GM13976 (cell line): ENCODE data around the gene FAM72D.
"Not testable (repeated sequence)": the region's sequence is repeated elsewhere in the genome, so short reads cannot be mapped to it uniquely, and the experiment has no call there.

Experiments used
- DNase-seq: peaks from one replicate; pipeline ENCODE4 v3.0.0; 2012; ENCODE audit warnings: low spot score
- in situ Hi-C: fragments of 300-500 bp; cut with MboI; formaldehyde crosslinking; loops from one replicate; pipeline ENCODE4 v1.12.0; 2022; ENCODE audit warnings: low sequenced_read_pairs, mixed read lengths, inconsistent platforms; ENCODE audit not compliant: unreplicated experiment

FAM72D gene

DNA sequence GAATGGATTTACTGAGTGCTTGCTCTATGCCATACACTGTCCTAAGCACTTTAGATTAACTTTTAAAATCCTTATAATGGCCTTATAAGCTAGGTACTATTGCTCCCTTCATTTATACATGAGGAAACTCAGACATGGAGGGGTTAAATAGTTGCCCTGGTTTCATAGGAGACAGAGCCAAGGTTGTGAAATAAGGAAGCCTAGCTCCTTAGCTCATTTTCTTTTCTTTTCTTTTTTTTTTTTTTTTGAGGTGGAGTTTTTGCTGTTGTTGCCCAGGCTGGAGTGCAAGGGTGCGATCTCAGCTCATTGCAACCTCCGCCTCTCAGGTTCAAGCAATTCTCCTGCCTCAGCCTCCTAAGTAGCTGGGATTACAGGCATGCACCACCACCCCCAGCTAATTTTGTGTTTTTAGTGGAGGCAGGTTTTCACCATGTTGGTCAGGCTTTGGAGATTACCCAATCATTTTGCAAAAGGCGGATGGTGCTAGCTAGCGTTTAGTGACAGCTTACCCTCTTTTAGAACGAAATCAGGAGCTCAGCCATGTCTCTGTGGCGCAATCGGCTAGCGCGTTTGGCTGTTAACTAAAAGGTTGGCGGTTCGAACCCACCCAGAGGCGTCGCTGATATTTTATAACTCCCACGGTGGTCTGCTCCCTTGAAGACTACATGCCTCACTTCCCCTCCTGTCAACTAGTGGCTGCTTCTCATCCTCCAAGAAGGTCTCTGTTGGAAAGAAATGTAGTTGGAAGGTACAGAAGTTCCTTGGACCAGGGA, 33.1 kb downstream of the FAM72D start:
- in situ Hi-C loops, DNase-seq: not testable (repeated sequence)

DNA sequence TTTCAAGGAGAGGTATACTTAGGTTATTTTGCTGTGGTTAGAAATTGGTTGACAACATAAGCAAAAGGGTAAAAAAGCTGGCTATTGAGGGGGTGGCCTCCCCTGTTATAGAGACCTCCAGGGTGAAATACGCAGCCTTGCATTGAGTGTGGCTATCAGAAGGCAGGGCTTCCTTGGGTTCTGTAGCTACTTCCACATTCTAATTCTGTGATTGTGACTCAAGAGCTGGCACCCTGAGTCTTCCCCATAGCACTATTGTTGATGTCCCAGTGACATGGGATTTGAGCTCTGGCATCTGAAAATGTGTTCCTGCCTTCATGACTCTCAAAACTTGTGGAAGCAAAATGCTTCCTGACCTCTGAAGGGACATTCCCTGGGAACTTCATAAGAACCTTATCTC, 38.7 kb downstream of the FAM72D start:
- DNase-seq, in situ Hi-C loops: not testable (repeated sequence)

DNA sequence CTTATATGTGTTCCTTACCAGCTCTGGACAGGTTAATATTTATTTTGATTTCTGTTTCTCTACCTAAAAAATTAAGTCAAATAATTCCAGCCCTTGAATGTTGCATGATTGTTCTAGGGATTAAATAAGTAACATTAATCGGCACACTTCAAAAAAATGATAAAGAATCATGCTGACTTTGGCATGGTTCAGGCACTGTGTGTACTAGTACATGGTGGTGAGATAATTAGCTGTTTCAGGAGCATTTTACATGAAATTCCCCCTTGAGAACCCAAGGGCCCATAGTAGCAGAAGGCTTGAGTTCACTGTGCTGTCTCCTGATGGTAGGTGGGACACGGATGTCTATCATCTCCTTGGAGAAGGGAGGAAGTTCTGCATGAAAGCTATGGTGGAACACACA, 44.8 kb downstream of the FAM72D start:
- DNase-seq, in situ Hi-C loops: not testable (repeated sequence)

DNA sequence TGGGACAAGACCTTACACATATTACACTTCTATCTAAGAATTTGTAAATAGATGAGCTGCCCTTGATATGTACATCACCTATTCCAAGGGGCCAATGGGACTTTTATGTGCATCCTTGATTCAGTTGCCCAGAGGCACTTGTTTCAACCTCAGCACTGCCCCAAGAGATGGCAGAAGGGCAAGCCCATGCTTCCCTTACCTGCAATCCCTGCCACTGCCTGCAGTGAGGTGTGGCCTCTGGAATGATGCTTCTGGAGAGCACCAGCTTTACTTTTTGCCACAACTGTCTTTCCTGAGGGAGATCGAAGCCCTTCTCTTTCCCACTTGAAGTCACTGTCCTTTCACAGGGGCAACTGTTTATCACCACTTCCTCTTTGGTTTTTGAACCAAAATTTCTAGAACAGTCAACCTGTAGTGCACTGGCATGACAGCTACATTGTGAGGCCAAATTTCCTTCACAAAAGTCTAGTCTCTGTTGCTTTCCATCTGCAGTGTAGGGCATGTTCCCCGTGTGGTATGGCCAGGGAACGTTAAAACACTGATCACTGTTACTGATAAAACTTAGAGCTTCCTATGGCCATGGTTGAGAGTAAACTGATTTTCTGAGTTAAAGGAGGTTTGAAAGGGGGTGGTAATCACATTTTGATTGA, 48.6 kb downstream of the FAM72D start:
- not testable (repeated sequence) for DNase-seq

DNA sequence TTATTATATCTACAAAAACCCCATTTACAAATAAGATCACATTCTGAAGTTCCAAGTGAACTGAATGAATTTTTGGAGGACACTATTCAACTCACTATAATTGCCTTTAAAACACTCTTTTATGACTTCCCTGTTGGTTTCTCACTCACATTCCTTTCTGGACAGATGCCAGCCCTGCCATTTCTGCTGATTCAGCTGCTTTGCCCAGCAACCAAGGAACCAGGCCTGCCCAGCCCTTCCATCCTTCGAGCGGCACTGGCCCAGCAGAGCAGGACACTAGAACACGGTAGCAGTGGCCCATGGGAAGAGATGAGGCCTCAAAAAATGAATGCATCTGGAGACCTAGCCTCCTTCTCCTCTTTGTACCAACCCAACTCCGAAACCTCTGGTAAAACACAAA, 50.5 kb downstream of the FAM72D start:
- in situ Hi-C loops, DNase-seq: not testable (repeated sequence)

More for the DNA sequence above, 48.6 kb downstream of the FAM72D start:
- in situ Hi-C loops, result not testable (repeated sequence)

DNA sequence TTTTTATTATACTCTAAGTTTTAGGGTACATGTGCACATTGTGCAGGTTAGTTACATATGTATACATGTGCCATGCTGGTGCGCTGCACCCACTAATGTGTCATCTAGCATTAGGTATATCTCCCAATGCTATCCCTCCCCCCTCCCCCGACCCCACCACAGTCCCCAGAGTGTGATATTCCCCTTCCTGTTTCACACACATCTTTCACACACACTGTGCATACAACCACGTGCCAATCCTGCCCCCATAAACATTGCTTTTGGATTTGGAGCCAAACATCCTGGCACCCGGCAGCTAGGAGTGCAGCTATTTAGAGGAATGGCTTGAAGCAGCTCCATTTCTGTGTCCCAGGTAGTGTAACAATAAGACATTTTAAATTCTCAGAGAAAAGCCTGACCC, 51.4 kb downstream of the FAM72D start:
- in situ Hi-C loops, DNase-seq: not testable (repeated sequence)

DNA sequence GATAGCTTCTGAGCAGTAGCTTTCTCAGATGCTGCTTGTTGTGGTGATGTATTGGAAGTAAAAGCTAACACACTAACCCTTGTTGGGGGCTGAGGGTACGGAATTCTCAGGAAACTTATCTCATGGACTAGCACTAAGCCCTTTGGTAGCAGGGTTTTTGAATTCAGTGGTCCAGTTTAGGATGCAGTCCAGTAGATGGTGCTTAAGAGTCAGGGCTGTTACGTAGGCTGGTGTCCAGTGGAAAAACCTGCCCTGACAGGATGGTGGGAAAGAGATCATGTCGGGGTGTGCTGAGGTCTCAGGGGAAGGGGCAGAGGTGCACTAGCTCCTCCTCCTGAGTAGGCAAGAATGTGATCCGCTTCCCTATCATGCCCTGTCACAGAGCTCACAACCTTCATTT, 59.6 kb downstream of the FAM72D start:
- in situ Hi-C loops, DNase-seq: not testable (repeated sequence)

DNA sequence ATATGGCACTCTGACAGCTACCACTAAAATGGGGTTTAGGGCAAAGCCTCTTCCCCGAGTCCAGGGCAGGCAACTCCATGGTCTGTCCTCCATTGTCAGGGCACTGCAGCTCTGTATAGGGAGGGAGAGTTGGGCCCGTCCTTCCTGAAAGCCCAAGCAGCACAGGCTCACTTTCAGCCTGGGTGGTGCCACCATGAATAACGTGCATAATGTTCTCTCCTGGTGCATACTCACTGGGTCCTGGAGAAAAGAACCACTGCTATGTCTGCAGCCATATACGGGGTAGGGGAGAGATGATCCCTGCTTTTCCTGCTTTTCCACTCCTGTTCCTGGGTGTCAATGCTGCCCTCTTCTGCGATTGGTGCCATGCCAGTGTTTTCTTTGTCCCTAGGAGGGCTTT, 60.1 kb downstream of the FAM72D start:
- DNase-seq, in situ Hi-C loops: not testable (repeated sequence)

DNA sequence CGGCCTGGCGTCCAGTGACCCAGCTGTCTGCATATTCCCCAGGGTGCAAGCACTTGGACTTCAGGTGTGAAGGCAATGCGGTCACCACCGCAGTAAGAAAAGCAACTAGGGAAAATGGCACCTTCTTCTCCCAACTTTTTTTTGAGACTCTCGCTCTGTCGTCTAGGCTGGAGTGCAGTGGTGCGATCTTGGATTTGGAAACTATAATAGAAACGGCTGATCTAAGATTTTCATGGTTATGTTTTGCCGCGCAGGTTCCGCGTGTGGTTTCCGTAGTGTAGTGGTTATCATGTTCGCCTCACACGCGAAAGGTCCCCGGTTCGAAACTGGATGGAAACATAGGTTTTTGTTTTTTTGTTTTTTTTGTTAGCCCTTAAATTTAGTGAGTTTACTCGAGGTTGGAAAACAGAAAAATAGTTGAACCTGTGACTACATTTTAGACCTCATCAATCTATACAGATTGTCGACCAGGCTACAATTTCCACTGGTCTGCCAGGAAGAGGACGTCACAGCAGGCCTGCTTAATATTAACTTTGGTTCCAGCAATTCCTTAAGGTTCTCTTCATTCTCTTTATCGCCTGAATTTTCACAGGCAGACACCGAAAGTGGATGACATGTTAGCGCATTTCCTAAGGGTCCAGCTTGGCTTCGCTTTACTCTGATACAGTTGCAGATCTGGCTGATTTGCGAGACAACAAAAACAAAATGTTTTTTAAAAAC, 61.3 kb downstream of the FAM72D start:
- DNase-seq, in situ Hi-C loops: not testable (repeated sequence)

DNA sequence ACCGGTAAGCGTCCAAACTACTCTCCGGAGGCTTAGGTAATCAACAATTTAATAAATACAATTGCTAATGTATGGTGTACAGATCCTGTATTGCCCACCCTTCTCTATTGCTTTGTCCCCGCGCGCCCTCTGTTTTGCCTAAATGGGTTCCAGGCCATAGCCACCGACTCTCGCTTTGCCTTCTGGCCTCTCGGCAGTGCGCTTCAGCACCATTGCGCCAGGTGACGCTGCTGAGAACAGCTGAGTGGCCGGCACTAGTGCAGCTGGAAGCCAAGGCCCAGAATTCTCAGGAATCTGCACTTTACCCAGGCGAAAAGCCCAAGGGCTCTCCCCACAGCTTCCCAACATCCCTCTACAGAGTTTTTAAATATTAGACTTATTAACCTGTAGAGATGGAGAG, 61.9 kb downstream of the FAM72D start:
- DNase-seq, in situ Hi-C loops: not testable (repeated sequence)

DNA sequence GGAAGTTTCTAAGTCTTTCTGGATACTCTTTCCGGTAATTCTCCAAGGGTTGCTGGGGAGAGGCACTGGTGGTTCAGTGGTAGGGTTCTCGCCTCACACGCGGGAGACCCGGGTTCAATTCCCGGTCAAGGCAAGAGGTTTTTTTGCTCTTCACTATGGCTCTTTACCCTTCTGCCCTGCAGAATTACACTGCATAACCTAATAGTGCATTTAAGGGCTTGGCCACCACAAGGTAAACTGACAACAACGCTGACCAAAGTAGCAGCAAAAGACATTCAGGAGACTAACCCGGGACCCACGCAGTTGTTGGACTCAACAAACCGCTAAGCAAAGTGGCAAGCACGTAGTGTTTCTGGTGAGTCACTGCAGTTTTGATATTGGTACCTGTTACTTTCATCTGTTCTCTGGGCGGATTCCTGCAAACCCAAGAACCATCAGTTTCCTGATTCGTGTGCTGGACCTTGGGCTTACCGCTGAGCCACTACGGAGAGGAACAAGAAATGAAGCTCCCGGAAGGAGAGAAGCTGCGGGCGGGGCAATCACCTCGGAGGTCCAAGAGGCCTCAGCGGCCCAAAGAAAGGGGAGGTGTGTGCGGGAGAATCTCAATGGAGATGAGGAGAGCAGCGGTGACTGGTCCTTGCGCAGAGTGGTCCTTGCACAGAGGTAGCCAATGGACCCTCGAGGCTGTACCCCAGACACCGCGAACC, 65.4 kb downstream of the FAM72D start:
- DNase-seq, in situ Hi-C loops: not testable (repeated sequence)
